ENCODE measurements around the gene TOP3B.
A peak's percentile ranks its signal among the peaks of the same experiment; 100 is the strongest.
"Not testable (repeated sequence)": the region's sequence is repeated elsewhere in the genome, so short reads cannot be mapped to it uniquely, and the experiment has no call there.

The TOP3B gene

DNA sequence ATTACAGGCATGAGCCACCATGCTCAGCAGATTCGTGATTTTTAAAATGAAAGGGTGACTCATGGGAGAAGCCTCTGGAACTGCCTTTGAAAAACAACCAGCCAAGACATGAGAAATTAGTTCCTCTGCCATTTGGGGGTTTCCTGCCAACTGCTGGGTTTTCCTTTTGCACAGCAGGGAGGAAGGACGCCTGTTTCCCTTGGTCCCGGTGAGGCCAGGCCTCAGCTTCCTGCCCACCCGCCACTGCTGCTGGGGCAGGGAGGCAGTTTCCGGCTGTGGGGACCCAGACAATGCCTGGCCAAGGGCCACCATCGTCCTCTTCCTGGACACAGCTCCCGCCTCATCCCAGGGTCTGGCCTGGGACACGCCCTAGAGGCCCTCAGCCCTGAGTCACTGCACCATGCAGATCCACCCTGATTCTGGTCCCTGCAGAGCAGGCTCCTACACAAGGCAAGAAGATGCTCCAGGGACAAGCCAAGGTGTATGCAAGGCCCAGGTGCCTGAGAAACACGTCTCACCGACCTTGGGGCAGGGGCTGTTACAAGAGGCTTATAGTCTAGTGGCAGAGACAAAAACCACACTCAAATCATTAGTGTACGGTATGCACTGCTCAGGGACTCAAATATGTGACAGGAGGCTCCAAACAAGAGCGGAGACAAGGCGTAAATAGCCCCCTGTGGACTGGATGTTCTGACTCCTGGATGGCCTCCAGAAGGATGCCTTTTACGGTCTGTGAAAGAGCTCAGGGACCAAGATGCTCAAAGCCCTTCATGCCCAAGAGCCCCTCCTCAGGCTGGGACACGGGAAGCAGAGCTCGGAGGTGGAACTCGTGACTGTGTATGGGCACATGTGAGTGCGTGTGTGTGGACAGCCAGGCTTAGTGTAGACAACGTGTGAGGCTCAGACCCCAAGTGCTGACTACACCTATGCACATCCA is 39.9 kb downstream of the TOP3B start:
- DNase-seq = no peak

DNA sequence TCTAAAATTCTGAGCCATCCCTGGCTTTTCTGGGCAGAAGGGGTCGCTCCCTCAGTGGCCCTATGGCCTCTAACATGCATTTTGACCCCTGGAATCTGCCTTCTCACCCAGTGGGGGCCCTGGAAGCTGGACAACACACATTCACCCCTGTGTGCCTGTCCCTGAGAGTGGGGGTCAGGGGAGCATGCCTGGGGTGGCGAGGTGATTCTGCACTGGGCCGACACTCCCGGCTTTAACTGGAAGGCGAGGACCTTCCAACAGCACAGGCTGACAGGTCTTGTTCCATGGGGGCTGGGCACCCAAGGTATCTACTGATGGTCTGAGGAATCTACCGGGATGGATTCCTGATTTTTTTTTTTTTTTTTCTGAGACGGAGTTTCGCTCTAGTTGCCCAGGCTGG is 40.7 kb downstream of the TOP3B start:
- DNase-seq = no peak

- no peak for DNase-seq
Measured at GRCh38 chr22:21940521-21940920, 42.1 kb downstream of the TOP3B start.

- not testable (repeated sequence) for DNase-seq
Measured at GRCh38 chr22:21939935-21940334, 42.7 kb downstream of the TOP3B start.

- DNase-seq = no peak
Measured at GRCh38 chr22:21939461-21939913, 43.1 kb downstream of the TOP3B start.

DNA sequence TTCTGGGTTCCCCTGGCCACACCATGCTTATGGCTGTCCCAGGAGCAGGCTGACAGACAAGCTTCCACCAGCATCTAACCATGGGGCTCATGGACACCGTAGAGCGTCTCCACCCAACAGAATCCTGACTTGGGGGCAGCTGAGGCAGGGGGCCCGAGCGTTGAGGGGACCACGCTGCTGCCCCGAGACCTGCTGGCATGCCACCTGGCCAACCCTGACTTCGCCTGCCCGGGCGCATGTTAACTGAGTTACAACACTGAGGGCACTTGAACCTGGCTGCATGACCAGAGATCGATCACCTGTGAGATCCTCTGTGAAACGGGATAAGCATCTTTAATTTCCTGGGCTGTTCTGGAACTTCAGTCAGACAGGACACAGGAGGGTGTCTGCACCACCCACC is 43.7 kb downstream of the TOP3B start:
- DNase-seq = no peak

DNA sequence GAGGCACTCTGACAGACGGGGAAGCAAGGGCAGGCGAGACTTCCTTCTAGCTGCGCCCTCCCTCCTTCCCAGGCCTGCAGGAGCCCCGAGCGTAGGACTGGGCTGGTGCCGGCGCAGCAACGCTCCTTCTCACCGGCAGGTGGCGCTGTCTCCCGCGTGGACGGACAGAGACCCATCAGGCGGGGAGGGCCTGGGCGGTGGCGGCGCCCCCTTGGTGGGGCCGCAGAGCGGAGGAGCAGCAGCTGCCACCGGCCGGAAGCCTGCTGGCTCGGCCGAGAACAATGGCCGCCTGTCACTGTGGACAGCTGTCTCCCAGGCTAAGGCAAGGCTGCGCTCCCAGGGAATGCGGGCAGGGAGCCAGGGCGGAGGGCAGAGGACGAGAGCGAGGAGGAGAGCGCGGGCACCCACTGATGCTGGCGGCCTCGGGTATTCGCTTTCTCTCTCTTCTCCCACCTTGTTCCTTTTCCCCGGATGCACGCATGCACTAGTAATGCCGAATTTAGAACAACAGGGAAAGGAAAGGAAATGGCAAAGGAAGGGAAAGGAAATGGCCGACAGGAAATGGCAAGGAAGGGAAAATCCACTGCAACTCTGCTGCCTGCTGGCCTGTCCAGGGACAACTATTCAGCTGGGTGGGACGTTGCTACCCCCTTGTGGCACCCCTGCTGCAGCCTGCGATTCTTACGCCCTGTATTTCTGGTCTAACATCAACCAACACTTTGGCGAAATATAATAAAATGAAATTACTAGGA is 44.3 kb downstream of the TOP3B start:
- DNase-seq = peak; percentile 66

- no peak for DNase-seq
Measured at GRCh38 chr22:21937821-21938070, 44.8 kb downstream of the TOP3B start.

DNA sequence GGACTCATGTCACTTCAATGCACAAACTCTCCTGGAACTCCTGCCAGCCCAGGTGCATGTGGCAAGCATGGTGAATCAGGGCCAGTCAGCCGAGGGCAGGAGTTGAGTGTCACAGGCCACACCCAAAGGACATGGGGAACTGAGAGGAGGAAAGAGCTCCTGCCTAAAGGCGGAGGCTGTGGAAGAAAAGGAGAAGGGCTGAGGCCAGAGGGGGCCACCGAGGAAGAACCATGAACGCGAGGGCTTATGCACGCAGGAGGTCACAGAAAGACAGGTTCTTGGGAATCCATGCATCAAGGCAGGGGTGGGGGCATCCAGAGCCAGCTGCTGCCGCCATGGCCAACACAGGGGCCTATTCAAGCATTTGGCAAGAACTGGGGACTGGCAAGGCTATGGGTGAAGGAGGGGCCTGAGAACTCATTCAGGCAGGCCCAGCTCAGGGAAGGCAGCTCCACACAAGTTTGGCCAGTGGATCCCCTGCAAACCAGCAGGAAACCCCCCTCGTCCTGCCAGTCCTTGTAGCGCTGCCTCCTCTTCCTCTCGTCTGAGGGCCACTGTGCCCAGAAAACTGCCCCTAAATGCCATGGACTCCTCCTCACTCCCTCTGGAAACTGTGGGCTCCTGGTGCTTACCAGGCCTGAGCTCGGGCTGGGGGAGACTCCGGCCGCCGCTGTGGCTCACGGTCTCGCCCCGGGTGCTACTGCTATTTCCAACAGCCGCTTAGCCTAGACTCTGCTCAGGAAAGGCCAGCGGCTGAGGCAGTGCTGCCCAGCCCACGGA is 45.4 kb downstream of the TOP3B start:
- DNase-seq = no peak

GRCh38 chr22:21936151-21936775 is 46.3 kb downstream of the TOP3B start:
- no peak for DNase-seq

- no peak for DNase-seq
Measured at GRCh38 chr22:21933910-21934309, 48.7 kb downstream of the TOP3B start.

DNA sequence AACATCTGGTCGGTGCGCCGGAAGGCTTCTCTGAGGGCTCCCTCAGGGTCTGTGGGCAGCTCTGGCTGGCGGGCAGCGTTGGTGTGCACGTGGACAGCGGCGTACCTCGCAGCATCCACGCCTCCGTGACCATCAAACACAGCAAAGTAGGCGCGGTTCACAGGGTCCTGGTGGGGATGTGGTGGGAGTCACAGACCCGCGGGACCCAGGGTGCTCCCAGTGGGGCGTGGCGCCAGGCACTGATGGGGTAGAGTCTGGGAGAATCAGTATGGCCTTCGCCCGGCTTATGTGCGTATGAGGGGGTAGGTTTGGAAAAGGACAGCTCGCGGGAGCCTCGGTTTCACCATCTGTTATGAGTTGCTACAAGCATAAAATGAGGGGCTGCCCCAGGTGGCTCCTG is 49.2 kb downstream of the TOP3B start:
- no peak for DNase-seq

DNA sequence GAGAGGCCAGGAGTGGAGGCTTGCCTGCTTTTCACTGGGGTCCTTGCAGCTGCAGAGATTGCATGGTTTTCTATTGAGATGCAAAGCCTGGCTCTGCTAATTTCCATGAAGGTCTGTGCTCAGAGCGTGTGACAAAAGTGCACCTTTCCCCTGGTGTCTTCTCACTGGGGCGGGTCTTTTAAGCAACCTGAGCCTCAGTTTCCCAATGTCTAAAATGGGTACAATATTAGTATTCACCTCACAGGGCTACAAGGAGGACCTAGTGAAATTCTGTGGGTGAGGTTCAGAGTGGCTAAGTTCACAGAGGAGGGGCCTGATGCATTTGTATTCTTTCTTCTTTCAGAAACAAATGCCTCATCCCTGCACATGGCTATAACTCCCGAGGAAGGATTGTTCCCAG is 50.2 kb downstream of the TOP3B start:
- no peak for DNase-seq

DNA sequence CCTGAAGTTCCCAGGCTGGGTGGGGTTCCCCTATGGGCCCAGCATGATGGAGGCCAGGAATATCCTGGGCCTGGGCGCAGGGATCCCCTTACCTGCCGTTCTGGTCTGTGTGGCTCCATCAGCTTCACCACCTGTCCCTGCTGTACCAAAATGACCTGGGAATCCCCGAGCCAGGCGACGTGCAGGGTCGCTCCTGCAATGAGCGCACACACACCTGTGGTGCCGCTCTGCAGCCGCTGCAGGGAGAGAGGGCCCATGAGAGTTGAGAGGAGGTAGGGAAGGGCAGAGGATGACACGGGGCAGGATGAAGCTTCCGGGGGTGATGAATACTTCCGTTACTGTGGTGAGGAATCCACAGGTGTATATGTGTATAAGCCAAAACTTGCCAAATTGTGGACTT is 51.5 kb downstream of the TOP3B start:
- no peak for DNase-seq

DNA sequence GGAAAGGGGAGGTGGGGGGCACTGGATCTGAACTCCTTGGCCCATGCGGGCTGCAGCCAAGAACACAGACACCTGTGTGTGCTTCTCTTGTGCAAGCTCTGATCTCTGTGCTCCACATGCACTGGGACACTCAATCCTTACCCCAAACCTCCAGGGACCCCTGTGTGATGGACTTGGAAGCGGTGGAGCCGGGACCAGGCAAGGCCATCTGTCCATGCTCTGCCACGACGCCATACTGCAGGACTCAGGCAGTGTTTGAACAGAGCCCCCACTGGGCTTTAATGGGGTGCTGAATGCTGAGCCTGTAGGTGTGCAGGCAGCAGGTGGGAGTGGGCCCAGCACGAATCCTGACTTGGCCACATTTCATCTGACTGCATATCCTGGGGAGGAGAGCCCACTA is 53.3 kb downstream of the TOP3B start:
- DNase-seq = no peak

DNA sequence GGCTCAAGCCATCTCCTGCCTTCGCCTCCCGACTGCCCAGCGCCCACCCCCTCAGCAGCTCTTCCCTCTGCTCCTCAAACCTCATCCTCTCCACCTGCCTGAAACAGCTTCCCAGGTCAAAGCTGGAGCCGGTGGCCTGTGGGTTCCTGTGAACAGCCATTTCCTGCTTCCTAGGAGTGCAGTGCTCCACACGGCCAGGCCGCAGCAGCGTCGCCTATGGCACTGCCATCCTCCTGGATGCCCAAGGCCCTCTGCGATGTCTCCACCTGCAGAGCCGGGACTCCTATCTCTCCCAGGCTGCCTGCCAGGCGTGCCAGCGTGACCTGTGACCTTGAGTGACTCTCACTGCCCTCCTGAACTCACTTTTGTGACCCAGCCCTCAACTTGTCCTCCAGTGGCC is 54.5 kb downstream of the TOP3B start:
- DNase-seq = no peak

GRCh38 chr22:21927174-21927823 is 55.3 kb downstream of the TOP3B start:
- DNase-seq = no peak

DNA sequence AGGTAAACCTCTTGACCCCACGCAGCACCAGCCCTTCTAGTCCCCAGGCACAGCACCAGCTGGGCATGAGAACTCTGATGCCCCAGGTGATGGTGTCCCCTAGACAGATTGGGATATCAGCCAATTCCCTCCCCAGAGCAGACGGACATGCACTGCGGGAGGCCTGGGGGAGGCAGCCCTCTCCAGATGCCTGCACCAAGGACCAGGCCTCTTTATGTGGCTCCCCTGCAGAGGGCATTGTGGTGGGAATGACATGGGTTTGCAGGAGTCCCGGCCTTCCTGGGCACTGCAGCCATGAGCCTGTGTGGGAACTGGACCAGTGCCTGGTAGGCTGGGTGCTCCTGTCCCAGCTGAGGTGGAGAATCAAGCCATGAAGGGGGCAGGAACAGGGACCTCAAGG is 55.9 kb downstream of the TOP3B start:
- DNase-seq = no peak

DNA sequence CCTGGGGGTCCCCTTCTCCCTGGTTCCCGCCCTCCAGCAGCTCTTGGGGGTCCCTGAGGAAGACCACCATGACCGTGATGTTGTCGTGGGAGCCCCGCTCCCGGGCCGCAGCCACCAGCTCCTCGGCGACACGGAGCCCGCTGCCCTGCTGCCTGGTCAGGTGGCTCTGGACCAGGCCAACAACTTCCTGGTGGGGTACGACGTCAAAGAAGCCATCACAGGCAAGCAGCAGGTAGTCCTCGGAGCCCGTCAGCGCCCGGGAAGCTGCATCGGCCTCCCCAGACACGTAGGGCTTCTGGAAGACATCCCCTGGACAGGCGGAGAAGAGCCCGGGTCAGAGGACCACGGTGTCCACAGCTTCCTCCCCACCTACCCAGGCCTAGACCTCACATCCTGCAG is 59.4 kb downstream of the TOP3B start:
- no peak for DNase-seq

- no peak for DNase-seq
Measured at GRCh38 chr22:21922370-21923162, 60.0 kb downstream of the TOP3B start.

DNA sequence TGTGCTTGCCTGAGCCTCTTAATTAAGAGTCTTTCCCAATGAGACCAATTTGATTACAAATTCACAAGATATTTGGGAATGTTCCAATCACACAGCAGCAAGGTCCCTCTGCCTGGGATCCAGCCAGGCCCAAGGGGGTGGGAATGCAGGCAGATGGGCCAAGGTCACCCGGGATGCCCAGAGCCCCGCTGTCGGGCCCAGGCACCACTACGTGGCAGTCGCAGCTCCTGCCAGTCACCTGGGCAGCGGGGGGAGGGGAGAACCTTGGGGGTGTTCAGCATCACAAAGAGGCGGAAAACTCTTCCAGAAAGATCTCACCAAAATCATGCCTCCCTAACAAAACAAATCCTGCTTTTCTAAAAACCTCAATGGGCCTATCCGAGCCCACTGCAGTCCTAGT is 60.9 kb downstream of the TOP3B start:
- no peak for DNase-seq

Measured in NCI-H748 treated with DMSO at 0.1 percent for 48 hours (cell line).